ENCODE measurements around the gene RPUSD1.
A peak's percentile ranks its signal among the peaks of the same experiment; 100 is the strongest.

The RPUSD1 gene

DNA sequence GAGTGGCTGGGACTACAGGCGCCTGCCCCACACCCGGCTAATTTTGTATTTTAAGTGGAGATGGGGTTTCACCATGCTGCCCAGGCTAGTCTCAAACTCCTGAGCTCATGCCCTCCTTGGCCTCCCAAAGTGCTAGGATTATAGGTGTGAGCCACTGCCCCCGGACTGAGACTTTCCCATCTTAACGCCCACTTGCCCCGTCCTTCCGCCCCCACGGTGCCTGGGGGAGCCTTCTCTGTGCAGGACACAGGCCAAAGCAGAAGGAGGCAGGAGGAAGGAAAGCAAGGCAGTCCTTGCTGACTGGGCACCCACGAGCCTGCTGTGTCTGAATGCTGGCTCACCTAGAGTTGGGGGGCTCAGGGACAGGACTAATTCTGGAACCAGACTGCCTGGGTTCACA, 30.0 kb upstream of the RPUSD1 start:
- DNase-seq = no peak

DNA sequence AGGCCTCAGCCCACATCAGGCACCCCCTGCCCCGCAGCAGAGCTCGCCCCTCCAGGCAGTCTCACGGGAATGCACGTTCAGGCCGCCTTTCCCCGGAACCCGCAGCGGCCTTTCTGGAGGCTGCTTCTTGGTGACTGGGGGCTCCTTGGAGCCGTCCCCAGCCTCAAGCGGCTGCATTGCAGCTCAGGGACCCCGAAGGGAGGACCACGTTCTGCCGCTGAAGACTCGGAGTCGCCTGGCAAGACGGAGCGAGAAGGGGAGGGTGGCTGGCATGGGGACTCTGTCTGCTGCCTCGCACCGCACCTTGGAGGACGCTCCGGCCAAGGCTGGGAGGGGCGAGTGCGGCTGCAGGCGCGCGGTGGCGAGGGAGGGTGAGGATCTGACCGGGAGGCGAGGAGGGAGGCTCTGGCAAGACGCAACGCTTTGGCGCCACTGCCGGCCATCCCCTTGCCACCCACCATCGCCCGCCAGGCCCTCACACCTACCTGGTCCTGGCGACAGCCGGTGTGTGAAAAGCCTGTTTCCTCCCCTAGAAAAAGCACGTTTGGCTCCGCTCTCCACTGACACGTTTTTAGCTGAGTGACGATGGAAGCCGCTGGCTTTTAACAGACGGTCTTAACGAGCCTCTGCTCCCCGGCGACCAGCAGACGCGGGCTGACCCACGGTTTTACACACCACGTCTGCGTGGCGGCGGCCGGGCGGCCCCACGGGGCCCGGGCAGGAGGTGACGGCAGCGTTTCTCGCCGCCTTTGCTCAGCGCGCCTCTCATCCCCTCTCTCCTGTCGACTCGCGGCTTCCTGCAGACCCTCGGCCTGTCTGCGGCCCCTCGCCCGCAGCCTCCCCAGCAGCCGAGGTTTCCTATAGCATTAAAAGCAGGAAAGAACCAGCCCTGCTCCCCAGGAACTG, 29.1 kb upstream of the RPUSD1 start:
- no peak for DNase-seq

DNA sequence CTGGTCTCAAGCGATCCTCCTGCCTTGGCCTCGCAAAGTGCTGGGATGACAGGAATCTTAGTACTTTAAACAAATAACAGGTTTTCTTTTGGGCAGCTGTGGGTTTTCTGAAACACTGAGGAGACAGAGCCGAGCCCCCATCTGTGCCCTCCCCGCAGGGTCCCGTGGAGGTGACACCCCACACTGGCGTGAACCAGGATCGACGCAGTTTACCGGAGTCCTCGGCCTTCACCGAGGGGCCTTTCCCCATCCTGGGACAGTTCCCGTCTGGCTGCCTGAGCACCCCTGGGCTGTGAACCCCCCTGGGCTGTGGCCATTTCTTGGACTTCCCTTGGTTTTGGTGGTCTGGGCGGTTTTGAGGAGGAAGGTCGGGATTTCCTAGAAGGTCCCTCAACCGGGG, 27.7 kb upstream of the RPUSD1 start:
- no peak for DNase-seq

DNA sequence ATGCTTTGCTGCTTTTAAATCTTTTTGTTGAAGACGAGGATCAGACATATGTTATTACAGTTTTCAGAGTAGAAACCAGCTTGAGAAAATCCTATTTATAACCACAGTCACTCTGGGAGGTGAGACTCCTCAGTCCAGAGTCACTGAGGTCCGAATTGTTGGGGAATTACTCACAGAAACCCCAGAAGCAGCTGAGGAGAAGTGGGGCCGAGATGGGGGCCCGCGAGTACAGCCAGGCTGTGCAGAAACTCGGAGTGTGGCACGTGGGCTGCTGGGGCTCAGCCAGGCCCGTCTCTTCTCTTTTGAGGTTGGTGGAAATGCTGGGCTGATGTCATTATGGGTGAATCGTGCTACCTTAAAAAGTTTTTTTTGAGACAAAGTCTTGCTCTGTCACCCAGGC, 26.8 kb upstream of the RPUSD1 start:
- DNase-seq = no peak

DNA sequence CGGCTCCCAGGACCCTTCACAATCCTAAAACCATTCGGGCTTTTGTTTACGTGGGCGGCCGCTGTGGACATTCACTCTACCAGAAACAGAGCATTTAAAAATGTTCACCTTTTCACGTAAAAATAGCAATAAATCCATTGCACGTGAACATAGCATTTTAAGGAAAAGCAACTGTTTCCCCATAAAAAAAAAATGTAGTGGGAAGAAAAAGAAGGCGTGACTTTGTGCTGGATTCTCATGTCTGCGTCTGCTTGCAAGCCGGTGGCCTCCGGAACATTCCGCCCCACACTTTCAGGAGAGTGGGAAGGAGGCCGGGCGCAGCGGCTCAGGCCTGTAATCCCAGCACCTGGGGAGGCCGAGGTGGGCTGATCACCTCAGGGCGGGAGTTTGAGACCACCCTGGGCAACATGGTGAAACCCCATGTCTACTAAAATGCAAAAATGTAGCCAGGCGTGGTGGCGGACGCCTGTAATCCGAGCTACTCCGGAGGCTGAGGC, 25.8 kb upstream of the RPUSD1 start:
- no peak for DNase-seq

DNA sequence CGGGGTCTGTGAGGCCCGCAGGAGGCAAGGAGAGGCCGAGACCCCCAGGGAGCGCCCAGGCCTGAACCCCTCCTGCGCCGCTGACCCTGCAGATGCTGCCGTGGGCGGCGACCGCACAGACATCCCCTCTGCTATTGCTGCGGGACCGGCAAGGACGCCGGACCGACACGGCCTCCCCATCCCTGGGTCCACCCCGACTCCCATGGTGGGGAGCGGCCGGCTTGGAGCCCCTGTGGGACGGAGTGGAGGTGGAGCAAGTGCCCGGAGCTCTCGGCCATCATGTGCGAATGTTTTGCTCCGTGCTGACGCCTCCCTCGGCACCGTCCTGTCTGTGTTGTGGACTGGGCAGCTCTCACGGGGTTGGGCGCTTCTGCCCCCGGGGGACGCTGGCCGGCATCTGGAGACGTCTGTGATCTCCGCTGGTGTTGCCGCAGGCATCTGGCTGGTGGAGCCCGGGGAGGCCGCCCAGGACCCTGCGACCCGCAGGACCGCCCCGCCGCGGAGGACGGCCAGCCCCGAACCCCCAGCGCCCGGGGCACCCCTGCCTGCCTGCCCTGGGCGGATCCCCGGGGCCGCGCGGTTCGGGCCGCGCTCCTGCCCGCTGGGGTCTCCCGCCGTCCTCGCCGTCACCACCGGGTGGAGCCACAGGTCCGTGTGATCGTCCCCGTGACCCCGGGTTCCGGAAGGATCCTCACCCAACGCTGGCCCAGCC, 25.2 kb upstream of the RPUSD1 start:
- no peak for DNase-seq

DNA sequence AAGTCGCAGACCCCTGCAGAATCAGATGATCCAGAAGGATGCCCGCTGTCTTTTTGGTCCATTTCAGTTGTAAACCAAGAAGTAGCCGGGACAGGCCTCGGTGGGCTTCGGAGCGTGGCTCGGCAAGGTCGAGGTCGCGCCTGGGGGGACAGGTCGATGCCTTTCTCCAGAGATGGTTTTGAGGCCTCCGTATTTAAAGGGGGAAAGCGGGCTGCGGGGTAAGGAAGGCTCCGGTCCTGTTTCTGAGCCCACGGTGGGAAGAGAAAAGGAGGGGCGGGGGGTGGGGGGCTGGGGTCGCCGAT, 19.9 kb upstream of the RPUSD1 start:
- DNase-seq = no peak

DNA sequence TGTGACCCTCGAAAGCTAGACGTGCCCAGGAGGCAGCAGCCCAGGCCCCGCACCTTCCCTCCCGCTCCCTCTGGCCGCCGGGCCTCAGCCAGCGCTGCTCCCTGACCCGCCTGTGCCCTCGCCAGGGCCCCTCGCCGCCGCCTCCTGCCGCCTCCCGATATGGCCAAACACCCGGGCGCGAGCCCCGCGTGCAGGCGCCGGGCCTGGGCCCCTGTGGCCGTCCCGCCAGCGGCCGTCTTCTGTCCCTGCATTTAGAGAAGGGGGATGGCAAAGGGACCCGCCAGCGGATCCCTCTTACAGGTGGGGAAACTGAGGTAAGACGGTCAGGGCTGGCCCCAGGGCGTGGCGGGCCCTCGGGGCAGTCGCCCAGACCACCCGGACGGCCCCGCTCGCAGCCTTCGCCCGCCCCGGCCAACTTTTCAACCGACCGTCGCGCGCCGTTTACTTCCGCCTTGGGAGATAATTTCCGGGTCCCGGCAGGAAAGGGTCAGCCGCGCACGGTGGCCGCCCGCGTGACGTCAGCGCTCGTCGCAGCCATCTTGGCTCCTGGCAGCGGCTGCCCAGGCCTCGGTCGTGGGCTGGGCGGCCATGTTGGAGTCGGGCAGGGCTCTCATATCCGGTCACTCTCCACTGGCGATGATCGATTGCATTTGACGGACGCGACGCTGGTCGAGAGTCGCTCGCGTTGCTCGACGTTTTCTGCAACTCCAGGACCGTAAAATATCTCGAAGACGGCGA, 19.3 kb upstream of the RPUSD1 start:
- DNase-seq = peak; percentile 67

DNA sequence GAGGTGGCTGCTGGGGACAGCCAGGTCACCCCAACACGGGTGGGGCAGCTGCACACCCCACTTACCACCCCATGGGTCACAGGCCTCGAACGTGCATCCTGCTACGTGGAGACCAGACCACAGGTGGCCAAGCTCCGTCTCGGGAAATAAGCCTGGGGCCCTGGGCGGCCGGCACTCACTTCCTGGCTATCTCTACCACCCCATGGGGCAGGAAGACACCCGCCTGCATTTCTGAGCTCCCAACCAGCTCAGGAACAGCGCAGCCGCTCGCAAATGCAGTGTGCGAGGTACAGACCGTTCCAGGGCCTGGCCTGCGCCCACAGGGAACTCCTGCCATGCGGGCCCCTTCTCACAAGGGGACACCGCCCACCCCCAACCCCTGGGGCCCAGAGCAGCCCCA, 17.3 kb upstream of the RPUSD1 start:
- DNase-seq = no peak

DNA sequence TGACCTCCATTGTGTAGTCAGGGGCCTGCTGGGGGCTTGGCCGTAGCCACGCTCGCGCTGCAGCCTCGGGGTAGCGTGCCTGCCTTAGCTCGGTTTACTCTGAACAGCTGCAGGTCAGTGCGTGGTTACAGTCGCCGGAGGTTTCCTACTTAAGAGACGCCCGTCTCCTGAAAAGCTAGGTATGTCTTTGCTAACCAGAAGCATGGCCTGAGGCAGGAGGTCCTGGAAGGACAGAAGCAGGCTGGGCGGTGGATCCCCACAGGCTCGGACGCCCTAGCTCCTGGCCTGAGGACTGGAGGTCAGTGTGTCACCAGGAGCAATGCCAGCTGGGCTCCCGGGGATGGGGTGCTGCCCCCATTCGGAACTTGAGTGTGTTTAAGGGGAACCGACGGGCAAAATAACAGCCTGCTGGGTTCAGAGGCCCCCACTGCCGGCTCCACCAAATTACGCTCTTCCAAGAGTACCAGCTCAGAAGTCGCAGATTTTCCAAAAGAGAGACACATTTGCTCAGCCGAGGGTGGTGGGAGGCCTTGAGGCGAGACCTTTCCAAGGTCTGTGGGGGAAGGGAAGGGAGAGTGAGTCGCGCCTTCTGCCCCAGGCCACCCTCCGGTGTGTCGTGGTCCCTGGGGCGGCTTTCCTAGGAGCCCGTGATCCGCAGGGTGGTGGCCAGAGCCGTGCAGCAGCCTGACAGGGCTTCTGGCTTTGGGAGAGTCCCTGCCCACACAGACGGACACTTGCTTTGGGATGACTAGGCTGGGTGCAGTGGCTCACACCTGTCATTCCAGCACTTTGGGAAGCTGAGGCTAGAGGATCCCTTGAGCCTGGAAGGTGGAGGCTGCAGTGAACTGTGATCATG, 16.2 kb upstream of the RPUSD1 start:
- DNase-seq = no peak

DNA sequence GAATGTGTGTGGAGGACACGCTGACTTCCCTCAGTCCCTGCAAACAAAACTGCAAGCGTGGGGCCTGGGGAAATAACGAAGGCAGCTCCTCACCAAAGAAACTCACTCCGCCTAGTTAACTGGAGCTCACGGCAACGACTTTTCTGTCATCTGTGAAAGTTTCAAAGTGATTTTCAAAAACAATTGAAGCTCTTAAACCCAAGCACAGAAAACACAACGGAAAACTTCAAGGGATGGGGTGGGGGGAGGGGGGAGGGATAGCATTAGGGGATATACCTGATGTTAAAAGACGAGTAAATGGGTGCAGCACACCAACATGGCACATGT, 15.5 kb upstream of the RPUSD1 start:
- DNase-seq = no peak

DNA sequence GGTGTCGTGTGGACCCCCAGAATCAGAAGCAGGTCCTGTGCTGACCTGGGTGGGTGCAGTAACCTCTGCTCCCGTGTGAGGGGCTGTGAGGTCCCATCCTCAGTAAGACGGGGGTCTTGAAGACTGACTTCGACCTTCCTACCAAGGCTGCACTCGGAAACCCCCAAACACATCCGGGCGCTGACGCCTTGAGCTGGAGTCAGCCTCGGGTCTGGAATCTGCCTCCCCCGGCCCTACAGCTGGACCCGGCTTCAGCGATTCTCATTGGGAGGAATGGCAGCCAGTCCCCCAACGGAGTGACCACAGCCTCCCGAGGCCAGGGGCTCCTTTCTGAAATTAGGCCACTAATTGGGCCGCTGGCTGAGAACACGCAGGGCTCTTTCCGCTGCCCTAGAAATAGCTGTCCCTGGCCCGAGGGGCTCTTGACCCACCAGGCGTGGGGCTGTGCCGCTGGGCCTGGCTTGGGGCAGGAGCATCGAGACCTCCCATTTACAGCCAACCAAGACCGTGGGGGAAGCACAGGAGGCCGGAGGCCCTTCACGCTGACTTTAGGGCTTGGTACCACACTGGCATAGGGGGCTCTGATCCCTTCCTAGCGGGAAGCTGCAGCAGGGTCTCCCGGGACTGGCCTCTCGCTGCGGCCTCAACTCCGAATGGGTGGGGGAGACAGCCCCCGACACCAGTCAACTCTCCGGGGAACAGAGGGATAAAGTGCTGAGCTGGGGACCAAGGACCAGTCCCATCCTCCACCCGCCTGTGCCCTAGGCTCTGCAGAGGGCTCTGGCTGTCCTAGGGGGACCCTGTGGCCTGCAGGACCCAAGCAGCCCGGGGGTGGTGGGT, 15.0 kb upstream of the RPUSD1 start:
- no peak for DNase-seq

DNA sequence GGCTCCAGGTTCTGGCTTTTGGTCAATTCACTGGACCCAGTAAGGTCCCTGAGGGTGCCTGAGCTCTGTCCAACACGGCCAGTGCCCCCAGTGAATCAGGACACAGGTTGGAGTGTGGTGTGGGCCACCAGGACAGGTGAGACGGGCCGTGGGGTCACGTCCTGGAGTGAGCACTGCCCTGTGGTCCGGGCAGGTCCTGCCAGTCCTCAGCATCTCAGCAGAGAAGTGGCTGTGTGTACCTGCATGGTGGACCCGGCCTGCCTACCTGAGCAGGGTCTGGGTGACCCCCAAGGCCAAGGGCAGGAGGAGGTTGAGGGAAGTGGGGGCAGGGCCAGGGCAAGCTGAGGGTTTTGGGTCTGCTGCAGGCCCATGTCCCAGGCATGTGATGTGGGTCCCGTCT, 14.3 kb upstream of the RPUSD1 start:
- no peak for DNase-seq

DNA sequence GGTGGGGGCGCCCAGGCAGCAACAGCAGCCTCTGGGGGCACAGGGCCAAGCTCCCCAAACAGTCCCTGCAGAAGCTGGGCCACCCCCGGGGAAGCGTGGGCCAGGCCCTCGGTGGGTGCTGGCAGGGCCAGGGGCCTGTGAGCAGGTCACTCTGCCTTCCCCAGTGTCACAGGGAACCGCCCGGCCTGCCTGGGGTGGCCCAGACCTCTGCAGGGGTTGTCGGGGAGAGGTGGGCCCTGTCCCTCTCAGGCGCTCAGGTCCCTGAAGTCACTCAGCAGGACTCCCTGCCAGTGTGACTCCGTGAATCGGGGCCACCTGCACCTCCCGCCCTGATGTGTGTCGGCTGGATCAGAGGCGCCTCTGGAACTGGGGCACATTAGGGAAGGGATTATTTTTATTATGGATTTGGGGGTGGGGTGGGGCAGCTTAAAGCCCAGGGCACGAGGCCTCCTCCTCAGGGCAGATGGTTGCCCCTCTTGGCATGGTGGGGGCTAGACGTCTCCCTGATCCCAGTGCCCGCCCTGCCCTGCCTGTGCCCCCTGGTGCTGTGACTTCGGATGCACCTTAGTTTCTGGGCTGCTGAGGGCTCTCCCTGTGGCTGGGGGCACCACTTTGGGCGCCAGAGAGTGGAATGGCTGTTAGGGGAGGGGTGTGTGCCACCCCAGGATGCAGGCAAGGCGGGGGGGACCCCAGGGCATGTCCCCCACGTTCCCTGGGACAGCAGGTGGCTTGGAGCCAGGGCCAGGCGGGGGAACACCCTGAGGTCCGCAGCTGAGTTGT, 13.6 kb upstream of the RPUSD1 start:
- DNase-seq = no peak

DNA sequence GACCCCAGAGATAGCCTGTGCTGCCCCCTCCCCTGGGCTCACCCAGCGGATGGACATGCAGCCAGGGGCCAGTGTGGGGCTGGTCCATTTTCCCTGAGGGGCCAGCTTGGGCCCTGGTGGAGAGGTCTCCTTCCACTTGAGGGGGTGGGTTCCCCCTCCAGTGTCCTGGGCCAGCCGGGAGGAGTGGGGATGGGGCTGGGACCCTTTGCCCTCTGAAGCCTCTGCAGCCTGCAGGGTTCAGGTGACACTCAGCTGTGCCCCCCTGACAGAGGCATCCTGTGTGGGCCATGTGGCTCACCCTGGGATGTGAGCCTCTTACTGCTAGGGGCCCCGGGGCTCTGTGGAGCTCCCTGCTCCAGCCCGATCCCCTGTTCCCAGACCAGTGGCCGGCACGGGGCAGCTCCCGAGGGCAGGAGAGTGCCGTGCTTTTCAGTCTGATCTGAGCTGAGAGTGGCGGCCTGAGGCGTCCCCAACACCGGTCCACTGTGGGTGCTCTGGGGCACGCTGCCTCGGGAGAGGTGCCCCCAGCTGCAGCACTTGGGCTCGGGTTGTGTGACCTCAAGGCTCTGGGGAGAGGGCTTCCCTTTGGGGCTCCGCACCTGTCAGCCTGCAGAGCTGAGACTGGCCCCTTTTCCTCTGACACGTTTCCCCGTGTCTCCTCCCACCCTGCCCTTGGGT, 12.8 kb upstream of the RPUSD1 start:
- DNase-seq = no peak

DNA sequence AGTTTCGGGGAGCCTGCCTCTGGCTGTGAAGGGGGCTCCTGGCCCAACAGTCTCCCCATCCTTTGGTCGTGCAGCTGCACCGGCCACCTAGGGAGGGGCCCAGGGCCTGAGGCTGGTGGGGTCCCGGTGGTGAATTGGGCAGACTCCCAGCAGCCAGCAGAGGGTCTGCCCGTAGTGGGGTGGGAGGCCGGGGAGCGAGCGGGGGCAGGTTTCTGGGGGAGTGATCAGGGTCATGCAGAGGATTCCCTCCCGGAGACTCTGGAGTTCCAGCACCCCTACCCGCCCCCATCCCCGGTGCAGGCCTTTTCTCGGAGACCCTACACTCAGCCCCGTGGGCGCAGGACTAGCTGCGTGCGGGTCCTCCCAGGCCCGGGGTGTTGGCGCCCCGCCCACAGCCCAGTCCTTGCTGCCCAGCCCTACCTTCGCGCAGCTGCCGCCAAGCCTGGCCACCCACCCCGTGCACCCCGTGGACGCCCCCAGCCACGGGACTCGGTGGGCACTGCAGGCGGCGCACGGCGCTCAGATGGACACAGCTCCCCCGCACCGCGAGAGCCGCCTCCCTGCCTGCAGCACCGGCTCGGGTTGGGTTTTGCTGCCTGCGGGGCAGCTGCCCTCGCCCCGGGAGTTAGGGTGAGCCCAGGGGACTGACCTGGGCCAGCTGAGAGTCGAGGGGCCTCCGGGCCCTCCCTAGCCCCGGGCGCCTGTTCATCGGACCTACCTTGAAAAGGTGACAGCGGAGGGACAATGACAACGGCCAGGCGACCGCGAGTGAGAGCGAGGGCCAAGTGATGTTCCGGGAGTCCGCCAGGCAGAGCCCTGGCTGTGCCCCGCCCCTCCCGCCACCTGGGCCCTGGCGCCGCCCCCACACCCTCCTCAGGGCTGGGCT, 12.0 kb upstream of the RPUSD1 start, which contains the start of gene GNG13:
GNG13 (minus strand) TSS at position 787 of the 886 bp plus-strand sequence. CDS start 1,657 bp downstream, outside the sequence.
- no peak for DNase-seq

DNA sequence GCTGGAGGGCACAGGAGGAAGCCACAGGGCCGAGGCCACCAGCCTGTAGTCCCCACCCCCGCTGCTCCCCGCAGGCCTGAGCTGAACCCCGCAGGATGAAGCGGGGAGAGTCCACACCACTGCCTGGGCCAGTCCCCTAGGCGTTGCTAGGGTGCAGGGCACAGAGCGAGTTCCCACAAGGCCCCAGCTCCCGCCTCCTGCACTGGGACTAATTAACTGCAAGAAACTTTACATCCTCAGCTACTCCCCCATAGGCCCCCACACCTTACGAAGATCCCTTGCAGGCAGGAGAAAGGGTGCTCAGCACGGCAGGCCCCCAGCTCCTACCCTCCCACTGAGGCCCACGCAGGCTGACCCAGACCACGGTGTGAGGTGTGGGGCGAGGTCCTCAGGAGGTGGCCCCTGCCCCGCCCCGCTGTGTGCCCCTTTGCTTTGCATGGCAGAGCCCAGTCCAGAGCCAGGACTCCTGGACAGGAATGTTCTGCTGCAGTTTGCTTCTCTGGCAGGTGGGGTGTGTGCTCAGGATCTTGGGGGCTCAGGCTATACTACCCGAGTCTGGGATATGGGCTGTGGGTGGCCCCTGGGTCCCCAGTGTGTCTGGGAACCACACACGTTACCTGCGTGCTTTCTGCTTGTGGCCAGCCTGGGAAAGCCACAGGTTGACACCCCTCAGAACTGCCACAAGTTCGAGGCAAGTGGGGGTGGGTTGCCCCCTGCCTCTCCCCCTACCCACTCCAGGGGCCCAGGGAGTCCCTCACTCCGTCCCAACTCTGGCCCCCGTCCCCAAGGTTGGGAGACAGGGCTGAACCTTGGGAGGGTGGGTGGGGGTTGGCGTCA, 11.1 kb upstream of the RPUSD1 start:
- DNase-seq = no peak

DNA sequence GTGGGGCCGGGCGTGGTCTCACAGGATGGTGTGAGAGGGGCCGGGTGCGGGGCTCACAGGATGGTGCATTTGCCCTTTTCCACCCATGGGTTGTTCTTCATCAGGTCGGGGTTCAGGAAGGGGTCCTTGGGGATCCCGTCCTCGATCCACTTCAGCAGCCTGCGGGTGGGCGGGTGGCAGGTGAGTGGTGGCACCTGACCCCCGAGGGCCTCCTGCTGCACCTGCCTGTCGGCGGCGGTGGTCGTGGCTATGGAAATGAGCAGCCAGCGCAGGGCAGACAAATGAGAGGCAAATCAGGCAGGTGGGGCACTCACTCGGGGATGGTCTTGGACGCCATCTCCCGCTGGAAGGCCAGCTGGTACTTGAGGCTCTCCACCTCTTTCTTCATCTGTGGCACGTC, 10.5 kb upstream of the RPUSD1 start:
- no peak for DNase-seq
